H1 (cell line): ENCODE data around the gene PIP5K1B. TPM values are rescaled to one million over a fixed set of nuclear protein-coding genes. Genes with fewer than 3 reads are reported as not detected.

Experiments
- CTCF ChIA-PET: fragments of 300-600 bp; sonication (Branson Sonifier 250); formaldehyde crosslinking; loops from one replicate; lab custom pipeline; 2021; ENCODE audit not compliant: partially characterized antibody; lab: Charles Lee
- POLR2A ChIA-PET: fragments of 300-600 bp; sonication (Branson Sonifier 250); formaldehyde crosslinking; loops from one replicate; lab custom pipeline; 2021; ENCODE audit warnings: inconsistent platforms; ENCODE audit not compliant: partially characterized antibody; lab: Charles Lee
- DNase-seq, 2 experiments: peaks; one replicate each; pipeline versions ENCODE4 v3.0.0 to v3.0.0-alpha.2; 2010 to 2022; ENCODE audit warnings: low spot score in 2 of 2, low read depth in 1 of 2, mixed read lengths in 1 of 2
- FAIRE-seq: peaks from 2 replicates; lab custom pipeline; 2011; peaks lifted over from hg19 to GRCh38; lab: Jason Lieb, UNC
- H2AFZ ChIP-seq: 2 replicates; pipeline ENCODE4 v1.8.1; 2012; ENCODE audit warnings: low read length, inconsistent platforms
- H2AK5ac ChIP-seq: 2 replicates; pipeline ENCODE4 v1.6.1; 2013; ENCODE audit warnings: low read depth, low read length
- H2BK120ac ChIP-seq: replicated peaks from 2 replicates; pipeline ENCODE3; 2013; ENCODE audit warnings: low read depth, low read length, inconsistent platforms
- H2BK12ac ChIP-seq: 2 replicates; pipeline ENCODE4 v1.6.1; 2013; ENCODE audit warnings: low read depth, low read length
- H2BK15ac ChIP-seq: 2 replicates; pipeline ENCODE4 v1.6.1; 2013; ENCODE audit warnings: low read length
- H2BK20ac ChIP-seq: 2 replicates; pipeline ENCODE4 v1.6.1; 2013; ENCODE audit warnings: low read length
- H2BK5ac ChIP-seq: 2 replicates; pipeline ENCODE4 v1.6.1; 2013; ENCODE audit warnings: low read depth, low read length
- H3K14ac ChIP-seq: 2 replicates; pipeline ENCODE4 v1.6.1; 2013; ENCODE audit warnings: inconsistent platforms; ENCODE audit not compliant: insufficient read length
- H3K18ac ChIP-seq: 2 replicates; pipeline ENCODE4 v1.6.1; 2013; ENCODE audit warnings: low read length; ENCODE audit errors: extremely low read depth
- H3K23ac ChIP-seq: 2 replicates; pipeline ENCODE4 v1.6.1; 2013; ENCODE audit warnings: inconsistent platforms; ENCODE audit not compliant: insufficient read length
- H3K23me2 ChIP-seq: 2 replicates; pipeline ENCODE4 v1.6.1; 2013; ENCODE audit warnings: low read depth, low read length
- H3K27ac ChIP-seq: 2 replicates; pipeline ENCODE4 v1.6.1; 2011; ENCODE audit warnings: low read depth, low read length, inconsistent platforms
- H3K27me3 ChIP-seq, 4 experiments: replicated peaks in 1 of 4; 1 replicate in 1 of 4; 2 replicates in 3 of 4; pipeline versions ENCODE4 v1.6.1 to v1.8.1; 2011 to 2013; ENCODE audit warnings: low read length in 3 of 4, mild to moderate bottlenecking in 3 of 4, inconsistent platforms in 2 of 4, mixed read lengths in 2 of 4, moderate library complexity in 1 of 4; ENCODE audit not compliant: control insufficient read depth in 3 of 4, insufficient read depth in 3 of 4; ENCODE audit errors: extremely low read depth in 1 of 4
- H3K36me3 ChIP-seq, 4 experiments: 2 replicates each; pipeline versions ENCODE4 v1.6.1 to v1.8.1; 2011 to 2013; ENCODE audit warnings: mild to moderate bottlenecking in 4 of 4, low read length in 3 of 4, moderate library complexity in 2 of 4, control low read depth in 1 of 4, inconsistent platforms in 1 of 4; ENCODE audit not compliant: insufficient read depth in 4 of 4, control insufficient read depth in 2 of 4
- H3K4ac ChIP-seq: replicated peaks from 2 replicates; pipeline ENCODE3; 2013; ENCODE audit warnings: low read length, low read depth, mixed read lengths, inconsistent platforms; ENCODE audit not compliant: insufficient read length
- H3K4me1 ChIP-seq, 4 experiments: replicated peaks in 1 of 4; 1 replicate in 1 of 4; 2 replicates in 3 of 4; pipeline versions ENCODE4 v1.6.1 to v1.8.1; 2011 to 2013; ENCODE audit warnings: low read length in 3 of 4, inconsistent platforms in 2 of 4, mixed read lengths in 1 of 4; ENCODE audit not compliant: insufficient read depth in 4 of 4, control insufficient read depth in 3 of 4
- H3K4me2 ChIP-seq, 2 experiments: 2 replicates each; pipeline versions ENCODE4 v1.6.1 to v1.8.1; 2011 to 2013; ENCODE audit warnings: low read depth in 2 of 2, low read length in 2 of 2, control low read depth in 1 of 2, inconsistent platforms in 1 of 2, mild to moderate bottlenecking in 1 of 2; ENCODE audit not compliant: insufficient read depth in 1 of 2
- H3K4me3 ChIP-seq, 4 experiments: fragments of 200-600, 300-600 bp in 1 of 4; sonication (generic), shearing (Covaris generic), sonication (Bioruptor Twin) in 1 of 4; 2 replicates each; pipeline versions ENCODE4 v1.5.1 to v1.8.1; 2011 to 2016; ENCODE audit warnings: low read length in 4 of 4, low read depth in 3 of 4, control low read depth in 2 of 4, inconsistent platforms in 2 of 4, mild to moderate bottlenecking in 2 of 4, mixed read lengths in 1 of 4, moderate library complexity in 1 of 4; ENCODE audit not compliant: insufficient read depth in 2 of 4; ENCODE audit errors: extremely low read depth in 1 of 4
- H3K56ac ChIP-seq: replicated peaks from 2 replicates; pipeline ENCODE3; 2013; ENCODE audit warnings: low read depth, mild to moderate bottlenecking, mixed read lengths, low read length, inconsistent platforms; ENCODE audit not compliant: insufficient read length
- H3K79me1 ChIP-seq: 2 replicates; pipeline ENCODE4 v1.6.1; 2013; ENCODE audit warnings: low read depth, low read length, control low read depth
- H3K79me2 ChIP-seq, 2 experiments: 2 replicates each; pipeline versions ENCODE4 v1.6.1 to v1.8.1; 2012 to 2013; ENCODE audit warnings: low read length in 2 of 2, mild to moderate bottlenecking in 2 of 2, inconsistent platforms in 1 of 2; ENCODE audit not compliant: insufficient read depth in 2 of 2, control insufficient read depth in 1 of 2
- H3K9ac ChIP-seq, 4 experiments: replicated peaks in 1 of 4; 1 replicate in 1 of 4; 2 replicates in 3 of 4; pipeline versions ENCODE4 v1.6.1 to v1.8.1; 2011 to 2013; ENCODE audit warnings: low read depth in 3 of 4, low read length in 3 of 4, control low read depth in 2 of 4, mild to moderate bottlenecking in 2 of 4, moderate library complexity in 2 of 4, inconsistent platforms in 1 of 4; ENCODE audit errors: extremely low read depth in 1 of 4
- H3K9me3 ChIP-seq, 2 experiments: 2 replicates each; pipeline versions ENCODE4 v1.6.1 to v1.8.1; 2012 to 2013; ENCODE audit warnings: mild to moderate bottlenecking in 2 of 2, moderate library complexity in 2 of 2, control low read depth in 1 of 2, inconsistent platforms in 1 of 2, low read depth in 1 of 2, low read length in 1 of 2, mixed read lengths in 1 of 2; ENCODE audit not compliant: insufficient read depth in 2 of 2
- H4K20me1 ChIP-seq, 2 experiments: replicated peaks in 1 of 2; 2 replicates each; pipeline versions ENCODE3 to v1.8.1; 2011 to 2013; ENCODE audit warnings: inconsistent platforms in 2 of 2, low read length in 2 of 2, mild to moderate bottlenecking in 1 of 2; ENCODE audit not compliant: insufficient read depth in 2 of 2, control insufficient read depth in 1 of 2
- H4K5ac ChIP-seq: 2 replicates; pipeline ENCODE4 v1.6.1; 2013; ENCODE audit warnings: low read length, low read depth, mixed read lengths, inconsistent platforms; ENCODE audit not compliant: insufficient read length
- H4K8ac ChIP-seq: 2 replicates; pipeline ENCODE4 v1.8.0; 2013; ENCODE audit warnings: mild to moderate bottlenecking, moderate library complexity, low read length, inconsistent platforms; ENCODE audit not compliant: insufficient read depth; ENCODE audit errors: extremely low read depth
- H4K91ac ChIP-seq: replicated peaks from 2 replicates; pipeline ENCODE3; 2013; ENCODE audit warnings: low read length, mixed read lengths, inconsistent platforms; ENCODE audit not compliant: insufficient read length
- ATF2 ChIP-seq: IDR thresholded peaks from 2 replicates; pipeline ENCODE4 v1.6.1; 2012; ENCODE audit warnings: low read length, inconsistent platforms
- HDAC2 ChIP-seq, 2 experiments: fragments of 300-600 bp in 1 of 2; sonication (generic) in 1 of 2; IDR thresholded peaks; 2 replicates each; pipeline ENCODE4 v1.6.1; 2011 to 2012; ENCODE audit warnings: low read depth in 2 of 2, low read length in 2 of 2, mild to moderate bottlenecking in 2 of 2, moderate library complexity in 2 of 2, borderline replicate concordance in 1 of 2, inconsistent platforms in 1 of 2
- HDAC6 ChIP-seq: IDR thresholded peaks from one replicate; pipeline ENCODE4 v1.7.1; 2012; ENCODE audit warnings: low read depth, mild to moderate bottlenecking, inconsistent platforms, low read length, moderate library complexity
- MAX ChIP-seq: IDR thresholded peaks from 2 replicates; pipeline ENCODE4 v1.6.1; 2012; ENCODE audit warnings: inconsistent platforms
- RFX5 ChIP-seq: IDR thresholded peaks from 2 replicates; pipeline ENCODE4 v1.6.1; 2011; ENCODE audit warnings: low read depth, low read length, improper control_type of control experiment, borderline replicate concordance
- TAF1 ChIP-seq: IDR thresholded peaks from 2 replicates; pipeline ENCODE4 v1.6.1; 2011; ENCODE audit warnings: mild to moderate bottlenecking, low read depth, low read length
- TBP ChIP-seq: IDR thresholded peaks from 2 replicates; pipeline ENCODE4 v1.6.1; 2011; ENCODE audit warnings: low read depth, low read length, improper control_type of control experiment
- WGBS, 2 experiments: shearing (Covaris generic) in 1 of 2; methylation state at CpG; one replicate each; pipeline versions ENCODE4 v1.1.6 to v1.1.7; 2013 to 2015; ENCODE audit warnings: low lambda C conversion rate in 2 of 2, mixed read lengths in 2 of 2, inconsistent platforms in 1 of 2, low coverage in 1 of 2, missing lambda C conversion rate in 1 of 2; ENCODE audit not compliant: insufficient replicate concordance in 2 of 2, insufficient coverage in 1 of 2, insufficient read length in 1 of 2; ENCODE audit errors: extremely low coverage in 1 of 2, missing lambda C conversion rate in 1 of 2; 5-methylcytosine and 5-hydroxymethylcytosine counted together
- polyA plus RNA-seq, 7 experiments: library from polyadenylated mRNA; depleted of rRNA in 3 of 7; stranded (reverse) in 5 of 7; unstranded in 2 of 7; fragments of >200 nt in 5 of 7; fragments of 200-250 nt in 2 of 7; gene quantifications; 1 replicate in 5 of 7; 2 replicates in 1 of 7; 4 replicates in 1 of 7; pipeline versions ENCODE4 v1.2.1 to v1.2.3, GENCODE V29; 2011 to 2013; ENCODE audit warnings: missing spikeins in 2 of 7, mixed read lengths in 2 of 7
- total RNA-seq: library from RNA; stranded (reverse); fragmentation: NEBNext Ultra II Directional; extraction: Animal tissue kit (Norgen Biotek cat#: 25700); gene quantifications from 2 replicates; pipeline ENCODE4 v1.2.1, GENCODE V29; 2021

PIP5K1B gene
- total and polyA plus RNA-seq, 2 of the 8 experiments (the other 6 are each of a cell fraction or from before 2014, with no cell fraction given) = 4.7 to 7.7 TPM

- Histone ChIP-seq H3K9ac (no peak overlapping the region), H3K4me1 (no peaks in the 10 kb centered on the region), H3K79me1 (no peaks in the 10 kb centered on the region), H2AK5ac (no peak overlapping the region), H4K20me1 (no peaks in the 10 kb centered on the region), H3K27me3 (no peaks in the 10 kb centered on the region), H2BK12ac (no peak overlapping the region), H3K23me2 (no peaks in the 10 kb centered on the region), H3K4me3 (no peak overlapping the region), H3K36me3 (no peaks in the 10 kb centered on the region), H3K18ac (no peak overlapping the region), H3K9me3 (no peaks in the 10 kb centered on the region), H3K27ac (no peak overlapping the region), H2BK15ac (no peak overlapping the region), H3K56ac (no peak overlapping the region), H4K91ac (no peak overlapping the region), H2AFZ (no peak overlapping the region), H2BK5ac (no peak overlapping the region), H4K8ac (no peak overlapping the region), H2BK20ac (no peak overlapping the region), H4K5ac (no peak overlapping the region), H2BK120ac (no peak overlapping the region), H3K14ac (no peak overlapping the region), H3K23ac (no peak overlapping the region), H3K4ac (no peak overlapping the region), H3K4me2 (no peak overlapping the region), H3K79me2 (no peaks in the 10 kb centered on the region)
- TF ChIP-seq MAX = no peak
- TF ChIP-seq RFX5 = no peak
- no peak for TF ChIP-seq TBP
- no peak for TF ChIP-seq HDAC6
- TF ChIP-seq ATF2 = no peak
- no peak for TF ChIP-seq HDAC2 (IDR thresholded peaks at IDR 0.05; ENCODE audit: borderline replicate concordance in 1 of 2, low read depth in 2 of 2, low read length in 2 of 2)
- no peak for TF ChIP-seq TAF1
- ChIA-PET CTCF (interaction anchor here (0.6 to 1.9 kb wide), 4 partner anchors 16 to 329 kb away, joined by 3 to 7 read pairs (median 4); no protein-coding TSS in a partner anchor), POLR2A (no interaction called here)
- FAIRE-seq (no peak), DNase-seq (no peak)
- 82% methylated on average over 1 of the region's 1 CpG; no CpG with 5 or more reads in 1 of the 2 experiments for WGBS, 2 experiments
These were observed 208.0 kb downstream of the PIP5K1B start for GRCh38 chr9:68913054-68913453.
